NB4 (cell line): ENCODE measurements around the gene MFGE8.

Source experiments
- CTCF ChIP-seq: IDR thresholded peaks from one replicate; pipeline ENCODE4 v1.5.1; 2012; ENCODE audit warnings: low read depth, low read length
- MAX ChIP-seq: IDR thresholded peaks from 2 replicates; pipeline ENCODE4 v1.6.1; 2011; ENCODE audit warnings: low read depth, low read length
- POLR2A ChIP-seq: IDR thresholded peaks from 2 replicates; pipeline ENCODE4 v1.6.1; 2011; ENCODE audit warnings: mild to moderate bottlenecking; ENCODE audit not compliant: insufficient read length; ENCODE audit errors: extremely low read depth

- TF ChIP-seq MAX = no peak
- no peak for TF ChIP-seq CTCF
- TF ChIP-seq POLR2A = no peak
Observed at GRCh38 chr15:88866295-88866881, 46.8 kb downstream of the MFGE8 start.
